Left kidney (tissue), 2 donors: ENCODE data around the gene TMEM26. TPM values are rescaled to one million over a fixed set of nuclear protein-coding genes. Genes with fewer than 3 reads are reported as not detected.
"Not testable (repeated sequence)": the region's sequence is repeated elsewhere in the genome, so short reads cannot be mapped to it uniquely, and the experiment has no call there.

ENCODE experiments used
- DNase-seq: peaks from one replicate; pipeline ENCODE4 v3.0.0-alpha.2; 2013
- polyA plus RNA-seq: library from polyadenylated mRNA; unstranded; fragments of 120-200 nt; gene quantifications from one replicate; pipeline ENCODE4 v1.2.1, GENCODE V29; 2013; ENCODE audit not compliant: insufficient read length

Gene TMEM26
- polyA plus RNA-seq, 1 donor, result 9.0 TPM

DNA sequence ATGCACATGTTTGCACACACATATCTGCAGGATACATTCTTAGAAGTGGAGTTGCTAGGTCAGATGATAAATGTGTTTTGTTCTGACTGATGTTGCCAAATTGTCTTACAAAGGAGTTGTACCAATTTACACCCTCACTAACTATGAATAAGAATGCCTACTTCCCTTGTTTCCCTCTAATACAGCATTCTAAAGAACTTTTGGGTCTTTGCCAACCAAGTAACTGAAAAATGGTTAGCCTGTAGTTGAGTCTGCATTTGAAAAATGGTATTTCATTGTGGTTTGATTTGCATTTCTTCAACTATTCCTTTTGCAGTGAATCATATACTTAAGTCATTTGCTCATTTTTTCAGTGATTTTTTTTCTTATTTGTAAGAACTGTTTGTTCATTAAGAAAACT lies 48.4 kb downstream of the TMEM26 start:
- DNase-seq, result no peak

DNA sequence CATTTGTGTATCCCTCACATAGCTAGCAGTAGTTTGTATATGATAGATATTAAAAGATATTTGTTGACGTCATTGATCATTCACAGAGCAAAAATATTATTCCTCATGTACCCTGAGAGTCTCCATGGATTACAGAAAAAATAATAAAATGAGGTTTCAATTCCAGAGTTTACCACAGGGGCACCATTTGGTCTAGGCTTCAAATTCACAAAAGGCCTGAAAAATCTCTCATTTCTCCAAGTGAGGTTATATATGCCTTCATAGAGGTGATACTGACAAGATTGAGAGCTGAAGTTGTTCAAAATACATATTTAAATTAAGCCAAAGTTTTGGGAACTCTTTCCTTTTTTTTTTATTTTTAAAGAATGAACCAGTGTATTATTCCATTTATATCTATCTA lies 52.7 kb downstream of the TMEM26 start:
- no peak for DNase-seq

DNA sequence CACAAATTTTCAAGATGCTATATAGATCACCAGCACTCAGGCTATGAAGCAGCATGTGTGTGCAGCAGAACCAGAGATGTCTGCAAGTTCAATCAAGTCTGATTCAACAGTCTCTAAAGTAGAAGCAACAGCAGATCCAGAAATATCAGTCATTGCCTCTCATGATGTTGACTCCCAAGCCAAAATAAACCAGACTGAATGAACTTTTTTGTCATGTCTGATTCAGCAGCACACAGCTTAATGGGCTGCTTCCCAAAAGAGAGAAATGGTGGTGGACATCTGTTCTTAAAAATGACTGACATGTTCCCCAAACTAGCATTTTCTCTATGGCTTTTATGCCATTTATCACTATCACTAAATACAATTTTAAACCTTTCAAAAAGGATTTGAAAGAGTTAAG lies 53.8 kb downstream of the TMEM26 start:
- DNase-seq, result no peak

DNA sequence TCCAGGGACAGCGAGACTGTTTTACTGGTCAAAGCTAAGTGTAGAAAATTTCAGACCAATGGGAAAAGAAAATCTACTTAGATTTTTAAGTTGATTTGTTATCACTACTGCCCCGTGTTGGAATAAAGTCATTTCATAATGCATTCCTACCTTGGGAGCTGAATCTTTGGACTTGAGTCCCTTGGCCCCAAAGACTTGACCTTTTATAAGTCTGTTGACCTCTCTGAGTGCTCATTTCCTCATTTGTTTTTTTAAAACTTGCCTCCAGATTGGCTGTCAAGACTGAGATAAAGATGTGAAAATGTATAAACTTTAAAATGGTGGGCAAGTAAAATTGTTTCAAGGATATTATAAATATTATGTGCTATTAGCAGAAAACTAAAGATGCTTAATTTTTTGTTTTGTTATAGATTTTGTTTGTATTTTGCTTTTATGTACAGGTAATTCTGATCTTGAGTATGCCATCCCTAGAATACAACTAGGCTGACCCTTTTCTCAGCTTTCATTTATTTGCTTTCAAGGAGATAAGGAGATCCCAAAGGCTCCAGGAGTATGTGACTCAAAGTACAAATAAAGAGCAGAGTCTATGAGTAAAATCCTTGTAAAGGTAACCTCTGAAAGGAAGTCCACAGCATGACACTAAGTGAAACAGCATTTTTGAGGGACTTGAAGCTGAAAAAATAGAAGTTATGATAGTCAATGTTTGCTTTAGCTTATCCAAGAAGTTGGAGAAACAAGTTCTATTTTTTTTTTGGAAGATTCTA lies 54.6 kb downstream of the TMEM26 start:
- DNase-seq, result no peak

DNA sequence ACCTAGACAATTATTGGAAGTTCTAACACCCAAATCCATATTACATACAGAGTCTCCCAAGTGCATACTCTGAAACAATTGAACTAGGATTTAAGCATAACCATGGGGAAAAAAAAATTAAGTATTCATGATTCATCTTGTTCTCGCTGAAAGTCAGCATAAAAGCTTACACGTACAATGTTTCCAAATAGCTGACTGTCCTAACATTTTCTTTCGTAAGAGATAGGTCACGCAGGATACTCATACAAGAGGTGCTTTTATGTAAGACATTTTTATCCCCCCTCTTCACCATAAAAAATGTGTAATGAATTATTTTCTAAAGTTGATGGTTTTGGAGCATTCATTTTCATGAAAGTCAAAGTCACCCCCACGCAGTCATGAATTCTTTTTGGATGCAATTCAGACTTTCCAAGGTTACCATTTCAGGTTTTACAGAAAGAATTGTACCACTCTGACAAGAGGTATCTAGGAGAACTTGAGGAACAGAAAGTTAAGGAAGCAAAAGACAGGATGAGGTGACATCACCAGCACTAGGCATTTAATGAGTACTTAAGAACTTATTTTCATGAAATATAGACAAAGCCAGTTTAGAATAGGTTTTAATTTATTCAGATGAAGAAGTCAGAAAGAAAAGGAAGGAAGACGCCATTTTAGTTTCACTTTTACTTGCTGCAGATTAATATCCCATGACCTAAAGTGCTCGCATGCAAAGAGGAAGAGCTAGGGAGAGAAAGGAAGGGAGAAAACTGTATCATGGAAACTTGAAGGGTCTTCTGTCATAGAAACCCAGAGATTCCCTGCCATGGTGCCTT lies 55.8 kb downstream of the TMEM26 start:
- DNase-seq, result no peak

DNA sequence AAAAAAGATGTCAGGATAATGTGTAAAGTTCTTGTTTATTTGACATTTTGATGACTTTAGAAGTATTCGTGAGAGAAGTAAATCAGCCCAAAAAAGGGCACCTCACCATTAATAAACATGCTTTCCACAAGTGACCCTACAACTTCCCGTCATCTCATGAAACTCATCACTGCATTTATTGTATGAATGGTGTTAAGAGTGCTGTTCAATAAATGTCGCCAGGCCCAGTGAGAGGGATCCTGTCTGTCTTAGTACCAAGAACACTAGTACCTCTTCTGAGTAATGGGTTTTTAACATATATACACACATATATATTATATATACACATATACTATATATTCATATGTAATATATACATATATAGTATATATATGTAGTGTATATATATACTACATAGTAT lies 61.9 kb downstream of the TMEM26 start:
- no peak for DNase-seq

DNA sequence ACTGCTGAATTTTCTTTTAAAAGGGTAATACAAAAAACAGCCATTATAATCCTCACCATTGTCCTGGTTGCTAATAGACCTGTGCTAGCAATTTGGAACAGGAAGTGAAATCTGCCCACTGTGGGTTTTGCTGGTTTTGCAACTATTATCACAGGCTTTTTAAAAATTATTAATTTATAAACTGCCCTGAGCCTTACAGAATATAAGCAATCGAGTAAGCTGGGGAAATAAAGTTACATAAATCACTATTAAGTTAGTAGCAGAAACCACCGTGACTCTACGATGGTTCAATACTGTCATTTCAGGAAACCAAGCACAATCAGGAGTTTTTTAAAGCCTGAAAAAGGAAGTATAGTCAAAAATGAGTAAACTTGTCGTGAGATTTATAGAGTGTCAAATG lies 62.3 kb downstream of the TMEM26 start:
- DNase-seq, result no peak

DNA sequence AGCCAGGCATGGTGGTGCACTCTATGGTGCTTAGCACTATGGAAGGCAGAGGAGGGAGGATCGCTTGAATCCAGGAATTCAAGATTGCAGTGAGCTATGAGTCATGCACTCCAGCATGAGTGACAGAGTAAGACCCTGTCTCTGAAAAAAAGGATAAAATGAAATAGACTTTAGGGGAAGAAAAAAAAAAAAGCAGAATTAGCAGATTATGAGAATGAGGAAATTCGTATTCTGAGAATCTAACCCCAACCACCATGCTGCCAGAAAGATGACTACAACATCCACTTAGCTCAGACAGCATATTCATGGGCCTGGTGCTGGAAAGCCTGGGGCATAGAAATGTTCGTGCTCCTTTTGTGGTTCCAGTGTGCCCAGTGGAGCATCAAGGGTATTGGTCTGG lies 63.3 kb downstream of the TMEM26 start:
- DNase-seq, result no peak

DNA sequence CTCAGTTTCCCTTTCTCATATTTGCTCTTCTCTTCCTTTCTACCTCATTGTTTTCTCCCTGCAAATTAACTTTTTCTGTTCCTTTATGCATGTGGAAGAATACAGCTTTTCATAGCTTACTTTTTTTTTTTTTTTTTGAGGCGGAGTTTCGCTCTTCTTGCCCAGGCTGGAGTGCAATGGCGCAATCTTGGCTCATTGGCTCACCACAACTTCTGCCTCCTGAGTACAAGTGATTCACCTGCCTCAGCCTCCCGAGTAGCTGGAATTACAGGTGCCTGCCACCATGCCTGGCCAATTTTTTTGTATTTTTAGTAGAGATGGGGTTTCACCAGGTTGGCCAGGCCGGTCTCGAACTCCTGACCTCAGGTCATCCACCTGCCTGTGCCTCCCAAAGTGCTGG lies 64.2 kb downstream of the TMEM26 start:
- not testable (repeated sequence) for DNase-seq

DNA sequence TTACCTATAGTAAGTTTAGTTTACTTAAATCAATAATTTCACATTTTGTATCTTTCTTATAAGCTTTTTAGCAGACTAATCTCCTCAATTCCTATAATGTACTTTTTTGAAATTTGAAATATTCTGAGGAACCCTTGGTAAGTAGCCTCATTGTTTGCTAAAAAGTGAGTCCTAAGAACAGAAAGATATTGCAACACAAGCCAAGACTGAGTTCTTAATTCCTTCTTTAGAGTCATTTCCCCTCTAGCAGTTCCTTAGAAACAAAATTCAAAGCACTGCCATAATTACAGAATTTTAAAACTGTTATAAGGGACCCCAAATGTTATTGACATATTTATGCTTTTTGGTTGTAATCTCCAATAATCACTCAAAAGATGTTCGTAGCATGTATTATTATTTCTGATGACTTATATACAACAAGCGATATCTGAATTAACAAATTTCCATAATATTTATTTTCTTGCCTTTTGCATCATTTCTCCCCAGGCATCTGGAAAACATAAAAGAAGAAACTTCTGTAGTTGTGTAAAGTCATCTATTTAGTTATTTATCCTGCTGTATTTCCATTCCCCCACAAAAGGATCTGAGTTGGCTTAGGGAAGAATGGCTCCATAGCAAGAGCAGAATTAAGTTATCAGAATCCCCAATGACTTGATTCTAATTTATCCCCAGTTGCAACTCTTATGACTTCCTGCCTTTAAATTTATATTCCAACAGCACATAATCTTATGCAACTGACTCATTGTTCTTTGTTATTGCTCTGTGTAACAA lies 67.8 kb downstream of the TMEM26 start:
- no peak for DNase-seq

DNA sequence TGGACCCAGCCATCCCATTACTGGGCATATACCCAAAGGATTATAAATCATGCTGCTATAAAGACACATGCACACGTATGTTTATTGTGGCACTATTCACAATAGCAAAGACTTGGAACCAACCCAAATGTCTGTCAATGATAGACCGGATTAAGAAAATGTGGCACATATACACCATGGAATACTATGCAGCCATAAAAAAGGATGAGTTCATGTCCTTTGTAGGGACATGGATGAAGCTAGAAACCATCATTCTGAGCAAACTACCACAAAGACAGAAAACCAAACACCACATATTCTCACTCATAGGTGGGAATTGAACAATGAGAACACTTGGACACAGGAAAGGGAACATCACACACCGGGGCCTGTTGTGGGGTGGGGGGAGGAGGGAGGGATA lies 72.0 kb downstream of the TMEM26 start:
- DNase-seq, result not testable (repeated sequence)

DNA sequence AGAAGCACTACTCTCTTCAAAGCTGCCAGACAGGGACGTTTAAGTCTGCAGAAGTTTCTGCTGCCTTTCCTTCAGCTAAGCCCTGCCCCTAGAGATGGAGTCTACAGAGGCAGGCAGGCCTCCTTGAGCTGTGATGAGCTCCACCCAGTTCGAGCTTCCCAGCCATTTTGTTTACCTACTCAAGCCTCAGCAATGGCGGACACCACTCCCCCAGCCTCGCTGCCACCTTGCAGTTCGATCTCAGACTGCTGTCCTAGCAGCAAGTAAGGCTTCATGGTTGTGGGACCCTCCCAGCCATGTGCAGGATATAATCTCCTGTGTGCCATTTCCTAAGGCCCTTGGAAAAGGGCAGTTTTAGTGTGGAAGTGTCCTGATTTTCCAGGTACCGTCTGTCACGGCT lies 74.3 kb downstream of the TMEM26 start:
- no peak for DNase-seq

DNA sequence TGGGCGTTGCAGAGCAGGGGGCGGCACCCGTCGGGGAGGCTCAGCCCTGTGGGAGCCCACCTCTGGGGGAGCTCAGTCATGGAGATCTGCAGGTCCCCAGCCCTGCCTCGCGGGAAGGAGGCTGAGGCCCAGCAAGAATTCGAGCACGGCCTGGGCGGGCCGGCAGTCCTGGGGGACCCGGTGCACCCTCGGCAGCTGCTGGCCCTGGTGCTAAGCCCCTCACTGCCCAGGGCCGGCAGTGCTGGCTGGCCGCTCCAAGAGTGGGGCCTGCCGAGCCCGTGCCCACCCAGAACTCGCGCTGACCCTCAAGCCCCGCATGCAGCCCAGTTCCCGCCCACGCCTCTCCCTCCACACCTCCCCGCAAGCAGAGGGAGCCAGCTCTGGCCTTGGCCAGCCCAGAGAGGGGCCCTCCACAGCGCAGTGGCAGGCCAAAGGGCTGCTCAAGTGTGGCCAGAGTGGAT lies 76.2 kb downstream of the TMEM26 start:
- DNase-seq, result no peak

DNA sequence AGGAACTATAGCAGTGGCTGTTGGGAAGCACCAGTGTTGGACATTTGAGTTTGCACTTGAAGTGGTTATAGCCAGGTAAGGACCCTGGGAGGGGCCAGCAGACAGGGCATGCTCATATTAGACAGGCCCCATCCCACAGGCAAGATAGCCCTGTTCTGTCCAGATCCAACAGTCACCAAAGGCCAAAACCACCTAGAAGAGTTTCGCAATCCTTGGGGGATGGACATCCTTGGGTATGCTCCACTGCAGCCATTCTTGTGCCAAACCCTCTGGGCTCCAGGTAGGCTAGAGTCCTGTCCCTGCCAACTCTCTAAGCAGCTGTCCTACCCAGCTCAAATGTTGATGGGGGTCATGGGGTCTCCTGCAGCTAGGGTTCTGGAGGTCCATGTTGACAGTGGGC lies 76.8 kb downstream of the TMEM26 start:
- DNase-seq, result no peak

DNA sequence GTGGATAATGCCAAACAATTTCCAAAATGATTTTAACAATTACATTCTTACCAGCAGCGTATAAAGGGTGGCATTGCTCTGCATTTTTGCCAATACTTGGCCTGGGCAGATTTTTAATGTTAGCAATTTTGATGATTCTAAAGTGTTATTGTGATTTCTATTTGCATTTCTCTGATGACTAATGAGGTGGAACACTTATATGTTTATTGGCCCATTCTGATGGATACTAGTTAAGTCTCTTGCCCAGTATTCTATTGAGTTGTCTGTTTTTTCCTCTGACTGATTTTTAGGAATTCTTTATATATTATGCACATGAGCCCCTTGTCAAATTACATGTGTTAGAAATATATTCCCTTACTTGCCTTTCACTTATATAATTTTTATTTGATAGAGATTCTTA lies 86.8 kb downstream of the TMEM26 start:
- no peak for DNase-seq

DNA sequence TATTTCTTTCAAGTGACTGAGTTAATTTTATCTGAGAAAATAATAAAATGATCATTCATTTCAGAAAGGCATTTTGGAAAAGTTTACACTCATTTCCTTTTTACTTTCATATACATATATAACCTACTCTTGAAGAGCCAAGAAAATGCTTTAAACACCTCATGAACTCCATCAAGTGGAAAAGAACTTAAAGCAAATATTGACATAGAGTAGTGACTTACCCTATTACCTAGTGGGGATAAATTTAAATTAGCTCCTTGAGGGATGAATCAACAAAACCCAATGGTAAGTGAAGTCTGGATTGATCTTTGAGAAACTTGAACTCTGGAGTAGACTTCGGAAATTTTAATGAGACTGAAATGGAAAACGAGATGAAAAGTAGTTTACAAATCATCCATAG lies 88.6 kb downstream of the TMEM26 start:
- no peak for DNase-seq

DNA sequence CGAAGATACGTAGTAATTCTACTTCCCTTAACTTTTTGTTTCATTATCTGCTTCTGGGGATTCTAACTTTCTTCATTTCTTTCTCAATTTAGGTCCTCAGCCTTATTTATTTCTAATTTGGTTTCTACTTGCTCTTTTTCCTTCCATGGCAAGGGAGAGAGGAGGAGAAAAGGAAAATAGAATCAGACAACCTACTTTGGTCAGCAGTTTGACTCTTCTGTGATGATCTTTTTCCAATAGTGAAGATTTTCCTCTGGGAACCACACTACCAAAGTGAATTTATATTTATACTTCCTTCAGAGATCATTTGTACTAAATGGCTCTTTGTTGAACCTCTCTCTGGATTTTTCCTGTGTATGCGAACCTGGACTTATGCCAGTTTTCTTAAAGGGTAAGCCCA lies 90.2 kb downstream of the TMEM26 start:
- no peak for DNase-seq

DNA sequence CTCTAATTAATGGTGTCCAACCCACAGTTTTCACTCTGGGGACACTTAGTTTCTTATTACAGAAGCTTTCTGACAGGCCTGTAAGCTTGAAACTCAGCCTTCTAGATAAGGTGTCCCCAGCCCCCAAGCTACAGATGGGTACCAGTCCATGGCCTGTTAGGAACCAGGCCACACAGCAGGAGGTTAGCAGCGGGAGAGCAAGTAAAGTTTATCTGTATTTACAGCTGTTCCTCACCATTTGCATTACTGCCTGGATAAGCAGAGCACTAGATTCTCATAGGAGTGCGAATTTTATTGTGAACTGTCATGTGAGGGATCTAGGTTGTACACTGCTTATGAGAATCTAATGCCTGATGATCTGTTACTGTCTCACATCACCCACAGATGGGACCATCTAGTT lies 93.7 kb downstream of the TMEM26 start:
- DNase-seq, result no peak

DNA sequence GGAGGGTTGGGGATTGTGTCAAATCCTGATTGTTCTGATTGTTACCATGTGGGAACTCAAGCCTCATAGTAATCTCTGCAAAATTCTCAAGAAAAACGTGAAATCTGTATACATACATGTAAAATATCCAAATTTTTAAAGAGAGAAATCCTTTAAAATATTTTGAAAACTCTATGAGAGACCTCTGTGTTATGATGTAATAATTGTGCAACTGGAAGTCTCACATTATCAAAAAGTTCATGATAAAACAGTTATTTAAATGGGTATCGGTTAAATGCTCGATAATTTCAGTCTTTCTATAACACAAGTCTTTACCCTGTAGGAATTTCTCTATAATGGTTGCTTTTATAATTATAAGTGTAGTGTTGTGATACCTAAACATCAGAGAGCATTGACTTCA lies 95.5 kb downstream of the TMEM26 start:
- DNase-seq, result no peak
